Measurements from ENCODE around the gene KPNB1.

The KPNB1 gene

DNA sequence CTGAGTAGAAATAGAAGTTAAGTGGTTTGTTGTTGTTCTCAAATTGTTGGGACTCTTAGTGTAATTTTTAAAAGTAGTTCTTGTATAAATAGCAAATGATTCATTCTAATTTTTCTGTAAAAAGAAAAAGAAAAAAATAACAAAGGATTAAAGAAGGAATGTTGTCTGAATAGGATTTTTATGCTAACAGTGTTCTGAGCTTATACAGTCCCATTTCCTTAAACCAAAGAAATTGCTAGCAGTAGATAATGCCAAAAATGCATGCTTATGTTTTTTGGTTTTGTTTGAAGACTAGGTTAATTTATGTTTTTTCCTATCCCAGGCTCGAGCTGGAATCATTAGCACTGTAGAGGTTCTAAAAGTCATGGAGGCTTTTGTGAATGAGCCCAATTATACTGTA is 44.7 kb upstream of the KPNB1 start:
- H3K9me3 ChIP-seq (ENCODE audit: insufficient read depth, low read length, severe bottlenecking) = no peaks in the 10 kb centered on the region
- H3K27ac ChIP-seq (ENCODE audit: low read length) = no peak overlapping the region
- H4K20me1 ChIP-seq (ENCODE audit: insufficient read depth, low read length) = no peaks in the 10 kb centered on the region
- no peak overlapping the region for H3K4me3 ChIP-seq (ENCODE audit: low read depth in 1 of 2, low read length in 2 of 2)
- DNase-seq = no peak
- H3K36me3 ChIP-seq (ENCODE audit: insufficient read depth, low read length) = peaks cover 83% of the 10 kb centered on the region
- H3K4me2 ChIP-seq (ENCODE audit: insufficient read depth, low read length) = no peak overlapping the region
- no peak overlapping the region for H2AFZ ChIP-seq (ENCODE audit: low read depth, low read length)
- no peak for TF ChIP-seq CTCF (IDR thresholded peaks at IDR 0.05; ENCODE audit: borderline replicate concordance, extremely low read depth, low read length, poor library complexity, severe bottlenecking)
- no peak for TF ChIP-seq EZH2 (IDR thresholded peaks at IDR 0.05; ENCODE audit: borderline replicate concordance, low read depth, low read length, severe bottlenecking)
- ATAC-seq (ENCODE audit: insufficient read depth, low read depth) = no peak
- H3K9ac ChIP-seq (ENCODE audit: low read depth, low read length) = no peak overlapping the region
- no peaks in the 10 kb centered on the region for H3K4me1 ChIP-seq (ENCODE audit: insufficient read depth, low read length)
- no peaks in the 10 kb centered on the region for H3K27me3 ChIP-seq (ENCODE audit: insufficient read depth, low read length, poor library complexity)
- H3K79me2 ChIP-seq (ENCODE audit: insufficient read depth, low read length) = no peaks in the 10 kb centered on the region

- Histone ChIP-seq H3K79me2 (ENCODE audit: insufficient read depth, low read length) (no peaks in the 10 kb centered on the region), H4K20me1 (ENCODE audit: insufficient read depth, low read length) (no peaks in the 10 kb centered on the region), H3K4me1 (ENCODE audit: insufficient read depth, low read length) (no peaks in the 10 kb centered on the region), H3K9ac (ENCODE audit: low read depth, low read length) (no peak overlapping the region), H2AFZ (ENCODE audit: low read depth, low read length) (no peak overlapping the region), H3K9me3 (ENCODE audit: insufficient read depth, low read length, severe bottlenecking) (no peaks in the 10 kb centered on the region), H3K36me3 (ENCODE audit: insufficient read depth, low read length) (peaks cover 78% of the 10 kb centered on the region), H3K4me2 (ENCODE audit: insufficient read depth, low read length) (no peak overlapping the region), H3K27ac (ENCODE audit: low read length) (no peak overlapping the region), H3K4me3 (ENCODE audit: low read depth in 1 of 2, low read length in 2 of 2) (no peak overlapping the region), H3K27me3 (ENCODE audit: insufficient read depth, low read length, poor library complexity) (no peaks in the 10 kb centered on the region)
- DNase-seq (no peak), ATAC-seq (ENCODE audit: insufficient read depth, low read depth) (no peak)
- no peak for TF ChIP-seq EZH2 (IDR thresholded peaks at IDR 0.05; ENCODE audit: borderline replicate concordance, low read depth, low read length, severe bottlenecking)
- TF ChIP-seq CTCF (IDR thresholded peaks at IDR 0.05; ENCODE audit: borderline replicate concordance, extremely low read depth, low read length, poor library complexity, severe bottlenecking) = no peak
Observed at GRCh38 chr17:47607481-47607880, 42.2 kb upstream of the KPNB1 start.

GRCh38 chr17:47611372-47612350 is 38.1 kb upstream of the KPNB1 start:
- Histone ChIP-seq H2AFZ (ENCODE audit: low read depth, low read length) (no peak overlapping the region), H3K9ac (ENCODE audit: low read depth, low read length) (no peak overlapping the region), H3K4me3 (ENCODE audit: low read depth in 1 of 2, low read length in 2 of 2) (no peak overlapping the region), H3K4me2 (ENCODE audit: insufficient read depth, low read length) (no peak overlapping the region), H3K9me3 (ENCODE audit: insufficient read depth, low read length, severe bottlenecking) (no peaks in the 10 kb centered on the region), H3K79me2 (ENCODE audit: insufficient read depth, low read length) (no peaks in the 10 kb centered on the region), H4K20me1 (ENCODE audit: insufficient read depth, low read length) (no peaks in the 10 kb centered on the region), H3K27me3 (ENCODE audit: insufficient read depth, low read length, poor library complexity) (no peaks in the 10 kb centered on the region), H3K27ac (ENCODE audit: low read length) (no peak overlapping the region), H3K4me1 (ENCODE audit: insufficient read depth, low read length) (no peaks in the 10 kb centered on the region), H3K36me3 (ENCODE audit: insufficient read depth, low read length) (peaks cover 80% of the 10 kb centered on the region)
- ATAC-seq (ENCODE audit: insufficient read depth, low read depth) (no peak), DNase-seq (no peak)
- TF ChIP-seq EZH2 (IDR thresholded peaks at IDR 0.05; ENCODE audit: borderline replicate concordance, low read depth, low read length, severe bottlenecking) = no peak
- TF ChIP-seq CTCF (IDR thresholded peaks at IDR 0.05; ENCODE audit: borderline replicate concordance, extremely low read depth, low read length, poor library complexity, severe bottlenecking) = no peak
